DND-41 (cell line): ENCODE results near the gene ESYT3.
"Not testable (repeated sequence)": the region's sequence is repeated elsewhere in the genome, so short reads cannot be mapped to it uniquely, and the experiment has no call there.

Experiments used
- ATAC-seq: fragments of 200-7000 bp; cut with Tn5 transposase; 3 replicates; pipeline ENCODE4 v1.9.1; 2021; ENCODE audit warnings: low read depth; ENCODE audit not compliant: insufficient read depth
- DNase-seq: peaks from one replicate; pipeline ENCODE4 v3.0.0-alpha.2; 2020
- H2AFZ ChIP-seq: 2 replicates; pipeline ENCODE4 v1.6.0; 2012; ENCODE audit warnings: low read depth, low read length
- H3K27ac ChIP-seq: 2 replicates; pipeline ENCODE4 v1.5.1; 2012; ENCODE audit warnings: low read length, inconsistent platforms
- H3K27me3 ChIP-seq: fragments of 200-600 bp; sonication (generic); 2 replicates; pipeline ENCODE4 v1.6.0; 2012; ENCODE audit warnings: low read length, mild to moderate bottlenecking, inconsistent platforms; ENCODE audit not compliant: insufficient read depth, poor library complexity
- H3K36me3 ChIP-seq: 2 replicates; pipeline ENCODE4 v1.5.1; 2012; ENCODE audit warnings: low read length, inconsistent platforms; ENCODE audit not compliant: insufficient read depth
- H3K4me1 ChIP-seq: 2 replicates; pipeline ENCODE4 v1.5.1; 2012; ENCODE audit warnings: mild to moderate bottlenecking, low read length; ENCODE audit not compliant: insufficient read depth
- H3K4me2 ChIP-seq: 2 replicates; pipeline ENCODE4 v1.6.0; 2012; ENCODE audit warnings: mild to moderate bottlenecking, moderate library complexity, low read length, inconsistent platforms; ENCODE audit not compliant: insufficient read depth
- H3K4me3 ChIP-seq, 2 experiments: fragments of 200-600 bp in 1 of 2; shearing (Covaris generic) in 1 of 2; 2 replicates each; pipeline ENCODE4 v1.5.1; 2012 to 2016; ENCODE audit warnings: inconsistent platforms in 2 of 2, low read length in 2 of 2, mild to moderate bottlenecking in 2 of 2, low read depth in 1 of 2, moderate library complexity in 1 of 2
- H3K79me2 ChIP-seq: 2 replicates; pipeline ENCODE4 v1.6.0; 2012; ENCODE audit warnings: low read length, inconsistent platforms; ENCODE audit not compliant: insufficient read depth
- H3K9ac ChIP-seq: 2 replicates; pipeline ENCODE4 v1.6.0; 2012; ENCODE audit warnings: low read depth, mild to moderate bottlenecking, inconsistent platforms, low read length, moderate library complexity
- H3K9me3 ChIP-seq: 2 replicates; pipeline ENCODE4 v1.5.1; 2012; ENCODE audit warnings: low read length, moderate library complexity, mild to moderate bottlenecking, inconsistent platforms; ENCODE audit not compliant: insufficient read depth, severe bottlenecking
- H4K20me1 ChIP-seq: 2 replicates; pipeline ENCODE4 v1.6.0; 2012; ENCODE audit warnings: low read length; ENCODE audit not compliant: insufficient read depth
- CTCF ChIP-seq: IDR thresholded peaks from 2 replicates; pipeline ENCODE4 v1.5.1; 2012; ENCODE audit warnings: borderline replicate concordance, low read length, moderate library complexity, mild to moderate bottlenecking; ENCODE audit not compliant: poor library complexity, severe bottlenecking; ENCODE audit errors: extremely low read depth
- EZH2 ChIP-seq: IDR thresholded peaks from 3 replicates; pipeline ENCODE4 v1.6.1; 2012; ENCODE audit warnings: borderline replicate concordance, low read depth, mild to moderate bottlenecking, moderate library complexity, low read length, inconsistent platforms; ENCODE audit not compliant: severe bottlenecking

The ESYT3 gene

GRCh38 chr3:138406606-138407005 lies 27.8 kb upstream of the ESYT3 start:
- no peak overlapping the region for H3K27ac ChIP-seq
- no peak overlapping the region for H3K4me2 ChIP-seq
- DNase-seq (no peak), ATAC-seq (no peak)
- peaks cover 13% of the 10 kb centered on the region for H3K27me3 ChIP-seq
- H3K4me3 ChIP-seq = no peak overlapping the region
- no peak overlapping the region for H2AFZ ChIP-seq
- no peaks in the 10 kb centered on the region for H3K9me3 ChIP-seq
- H3K79me2 ChIP-seq = no peaks in the 10 kb centered on the region
- H3K4me1 ChIP-seq = no peaks in the 10 kb centered on the region
- TF ChIP-seq CTCF (no peak), EZH2 (no peak)
- no peaks in the 10 kb centered on the region for H3K36me3 ChIP-seq
- no peaks in the 10 kb centered on the region for H4K20me1 ChIP-seq
- H3K9ac ChIP-seq = no peak overlapping the region

DNA sequence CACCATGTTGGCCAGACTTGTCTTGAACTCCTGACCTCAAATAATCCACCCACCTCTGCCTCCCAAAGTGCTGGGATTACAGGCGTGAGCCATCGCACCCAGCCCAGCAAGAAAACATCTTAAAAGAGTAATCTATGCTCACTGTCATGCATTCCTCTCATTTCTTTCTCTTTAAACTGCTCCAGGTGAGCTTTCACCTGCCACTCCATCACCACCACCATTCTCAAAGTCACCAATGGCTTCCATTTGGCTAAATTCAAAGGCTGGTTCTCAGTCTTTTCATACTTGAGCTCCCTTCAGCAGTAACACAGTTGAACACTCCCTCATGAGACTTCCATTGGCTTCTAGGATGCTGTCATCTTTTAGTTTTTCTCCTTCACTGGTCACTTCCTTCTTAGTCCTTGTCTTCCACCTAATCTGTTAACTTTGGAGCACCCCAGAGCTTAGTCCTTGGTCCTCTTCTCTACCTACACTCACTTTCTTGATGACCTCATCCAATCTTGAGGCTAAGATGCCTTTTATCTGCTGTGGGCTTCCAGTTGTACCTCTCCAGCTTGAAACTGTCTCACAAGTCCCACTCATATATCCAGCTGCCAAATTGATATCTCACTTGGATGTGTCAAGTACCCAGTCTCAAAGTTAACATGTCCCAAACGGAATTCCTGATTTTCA lies 27.0 kb upstream of the ESYT3 start:
- no peaks in the 10 kb centered on the region for H3K79me2 ChIP-seq
- no peaks in the 10 kb centered on the region for H3K36me3 ChIP-seq
- H3K27ac ChIP-seq = no peak overlapping the region
- no peak overlapping the region for H3K9ac ChIP-seq
- H4K20me1 ChIP-seq = no peaks in the 10 kb centered on the region
- H3K4me1 ChIP-seq = no peaks in the 10 kb centered on the region
- DNase-seq (no peak), ATAC-seq (no peak)
- peaks cover 13% of the 10 kb centered on the region for H3K27me3 ChIP-seq
- H3K9me3 ChIP-seq = no peaks in the 10 kb centered on the region
- no peak overlapping the region for H2AFZ ChIP-seq
- TF ChIP-seq EZH2 = no peak
- H3K4me2 ChIP-seq = no peak overlapping the region
- no peak overlapping the region for H3K4me3 ChIP-seq

DNA sequence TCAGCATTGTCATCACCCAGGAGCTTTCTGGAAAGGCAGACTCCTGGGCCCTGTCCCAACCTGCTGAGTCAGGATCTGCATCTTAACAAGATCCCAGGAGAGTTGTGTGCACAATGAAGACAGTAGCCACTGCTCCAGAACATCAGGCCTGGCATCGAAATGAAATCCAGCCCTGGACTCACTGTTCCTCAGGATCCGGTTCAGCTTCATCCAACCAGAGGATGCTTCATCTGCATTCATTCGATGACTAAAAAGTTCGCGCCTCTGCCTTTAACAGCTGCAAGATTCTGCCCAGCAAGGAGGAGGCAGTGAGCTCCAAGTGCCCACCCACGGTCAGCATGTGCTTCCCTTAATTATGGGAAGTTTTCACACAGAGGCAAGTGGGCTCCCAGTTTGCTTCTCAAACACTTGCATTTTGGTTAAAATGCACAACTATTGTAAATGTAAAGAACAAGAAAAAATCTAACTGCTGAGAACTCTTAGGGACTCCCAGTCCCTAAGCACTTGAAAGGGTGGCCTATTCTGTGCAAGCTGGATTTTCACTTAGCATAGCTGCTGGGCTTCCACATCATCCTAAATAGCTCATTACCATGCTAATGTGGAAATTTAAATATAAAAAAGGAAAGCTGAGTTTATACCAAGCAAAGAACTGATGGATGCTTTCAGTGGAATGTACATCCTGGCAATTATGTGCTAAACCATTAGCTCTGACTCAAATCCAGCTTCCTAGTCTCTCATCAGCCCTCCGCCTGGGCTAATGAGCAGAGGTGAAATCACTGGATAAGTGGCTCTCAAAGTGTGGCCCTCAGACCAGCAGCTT lies 25.5 kb upstream of the ESYT3 start:
- no peak for ATAC-seq
- Histone ChIP-seq H2AFZ (no peak overlapping the region), H3K27me3 (peaks cover 15% of the 10 kb centered on the region), H3K4me2 (no peak overlapping the region), H3K9ac (no peak overlapping the region), H4K20me1 (no peaks in the 10 kb centered on the region), H3K36me3 (no peaks in the 10 kb centered on the region), H3K79me2 (no peaks in the 10 kb centered on the region), H3K4me1 (no peaks in the 10 kb centered on the region), H3K4me3 (no peak overlapping the region), H3K27ac (no peak overlapping the region), H3K9me3 (no peaks in the 10 kb centered on the region)
- DNase-seq = no peak
- TF ChIP-seq CTCF (no peak), EZH2 (no peak)

GRCh38 chr3:138412821-138413551 lies 21.4 kb upstream of the ESYT3 start:
- Histone ChIP-seq H3K9ac (no peak overlapping the region), H3K36me3 (no peaks in the 10 kb centered on the region), H3K27me3 (peaks cover 11% of the 10 kb centered on the region), H2AFZ (no peak overlapping the region), H3K4me3 (no peak overlapping the region), H4K20me1 (no peaks in the 10 kb centered on the region), H3K79me2 (no peaks in the 10 kb centered on the region), H3K27ac (no peak overlapping the region), H3K4me1 (peaks cover 3% of the 10 kb centered on the region; the same call in 1 of the 2 replicates), H3K4me2 (no peak overlapping the region), H3K9me3 (no peaks in the 10 kb centered on the region)
- TF ChIP-seq CTCF (no peak), EZH2 (no peak)
- no peak for ATAC-seq
- no peak for DNase-seq

- not testable (repeated sequence) for H4K20me1 ChIP-seq, H3K4me2 ChIP-seq, H3K79me2 ChIP-seq, H3K27ac ChIP-seq, H2AFZ ChIP-seq, H3K9ac ChIP-seq, ATAC-seq, H3K4me3 ChIP-seq, H3K9me3 ChIP-seq, H3K36me3 ChIP-seq, DNase-seq, H3K4me1 ChIP-seq
- peaks cover 11% of the 10 kb centered on the region for H3K27me3 ChIP-seq
These were observed 18.2 kb upstream of the ESYT3 start for GRCh38 chr3:138416236-138416635.
